ENCODE results near the gene NUTM1. TPM values are rescaled to one million over a fixed set of nuclear protein-coding genes. Genes with fewer than 3 reads are reported as not detected.

Gene NUTM1
- total RNA-seq, 1 donor from 2014 or later: not detected

DNA sequence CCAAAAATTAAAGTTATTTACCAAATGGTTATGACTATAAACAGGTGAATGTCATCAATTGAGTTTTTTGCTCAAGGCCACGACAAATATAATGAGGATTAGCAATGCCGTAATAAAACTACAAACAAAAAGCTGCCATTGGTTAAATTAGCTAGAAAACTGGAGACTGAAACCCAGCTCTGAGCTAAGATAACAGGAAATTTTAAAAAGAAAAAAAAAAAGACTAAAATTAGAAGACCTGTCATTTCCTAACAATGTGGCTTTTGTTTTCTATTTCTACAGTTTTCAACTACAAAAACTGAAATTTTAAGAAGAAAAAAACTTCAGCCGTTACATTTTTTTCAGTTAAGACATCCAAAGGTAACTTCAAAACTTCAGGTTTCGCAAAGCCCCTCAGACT is 15.2 kb upstream of the NUTM1 start:
- TF ChIP-seq, protein P1, sequence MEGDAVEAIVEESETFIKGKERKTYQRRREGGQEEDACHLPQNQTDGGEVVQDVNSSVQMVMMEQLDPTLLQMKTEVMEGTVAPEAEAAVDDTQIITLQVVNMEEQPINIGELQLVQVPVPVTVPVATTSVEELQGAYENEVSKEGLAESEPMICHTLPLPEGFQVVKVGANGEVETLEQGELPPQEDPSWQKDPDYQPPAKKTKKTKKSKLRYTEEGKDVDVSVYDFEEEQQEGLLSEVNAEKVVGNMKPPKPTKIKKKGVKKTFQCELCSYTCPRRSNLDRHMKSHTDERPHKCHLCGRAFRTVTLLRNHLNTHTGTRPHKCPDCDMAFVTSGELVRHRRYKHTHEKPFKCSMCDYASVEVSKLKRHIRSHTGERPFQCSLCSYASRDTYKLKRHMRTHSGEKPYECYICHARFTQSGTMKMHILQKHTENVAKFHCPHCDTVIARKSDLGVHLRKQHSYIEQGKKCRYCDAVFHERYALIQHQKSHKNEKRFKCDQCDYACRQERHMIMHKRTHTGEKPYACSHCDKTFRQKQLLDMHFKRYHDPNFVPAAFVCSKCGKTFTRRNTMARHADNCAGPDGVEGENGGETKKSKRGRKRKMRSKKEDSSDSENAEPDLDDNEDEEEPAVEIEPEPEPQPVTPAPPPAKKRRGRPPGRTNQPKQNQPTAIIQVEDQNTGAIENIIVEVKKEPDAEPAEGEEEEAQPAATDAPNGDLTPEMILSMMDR (IDR thresholded peaks at IDR 0.05; ENCODE audit: insufficient read depth, low read length, poor library complexity, severe bottlenecking): no peak
- DNase-seq (ENCODE audit: low read depth): no peak

DNA sequence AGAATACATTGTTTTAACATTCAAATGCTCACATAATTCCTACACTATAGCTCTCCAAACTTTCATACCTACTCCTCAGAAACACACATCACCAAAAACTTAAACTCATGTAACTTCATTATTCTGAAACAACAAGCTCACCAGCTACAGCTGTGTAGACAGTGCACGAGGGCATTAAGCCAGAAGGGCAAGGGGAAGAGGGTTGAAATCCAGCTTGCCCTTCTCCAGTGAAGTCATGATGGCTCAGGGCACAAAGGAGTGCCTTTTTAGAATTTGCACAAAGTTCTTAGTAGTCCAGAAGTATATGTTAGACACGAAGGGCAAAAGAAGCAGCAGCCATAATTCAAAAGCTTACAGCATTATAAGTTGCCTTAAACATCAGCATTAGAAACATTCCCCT is 14.1 kb upstream of the NUTM1 start:
- Histone ChIP-seq H3K4me3 (ENCODE audit: low read depth, low read length) (no peak overlapping the region), H3K27me3 (ENCODE audit: control insufficient read depth, insufficient read depth, low read length) (no peaks in the 10 kb centered on the region), H3K36me3 (ENCODE audit: control insufficient read depth, insufficient read depth, low read length) (no peaks in the 10 kb centered on the region)
- TF ChIP-seq, protein P1 (IDR thresholded peaks at IDR 0.05; ENCODE audit: insufficient read depth, low read length, poor library complexity, severe bottlenecking): no peak
- DNase-seq (ENCODE audit: low read depth): no peak

More for the DNA sequence above, 15.2 kb upstream of the NUTM1 start:
- no peak overlapping the region for H3K4me3 ChIP-seq (ENCODE audit: low read depth, low read length)
- H3K27me3 ChIP-seq (ENCODE audit: control insufficient read depth, insufficient read depth, low read length): no peaks in the 10 kb centered on the region
- no peaks in the 10 kb centered on the region for H3K36me3 ChIP-seq (ENCODE audit: control insufficient read depth, insufficient read depth, low read length)

DNA sequence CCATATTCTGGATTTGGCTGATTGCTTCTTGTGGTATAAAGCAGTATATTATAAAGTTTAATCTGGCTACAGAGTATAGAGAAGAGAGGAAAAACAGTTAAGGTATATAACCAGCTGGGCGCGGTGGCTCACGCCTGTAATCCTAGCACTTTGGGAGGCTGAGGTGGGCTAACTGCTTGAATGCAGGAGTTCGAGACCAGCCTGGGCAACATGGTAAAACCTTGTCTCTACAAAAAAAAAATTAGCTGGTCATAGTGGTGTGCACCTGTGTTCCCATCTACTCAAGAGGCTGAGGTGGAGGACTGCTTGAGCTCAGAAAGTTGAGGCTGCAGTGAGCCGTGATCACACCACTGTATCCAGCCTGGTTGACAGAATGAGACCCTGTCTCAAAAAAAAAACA is 12.8 kb upstream of the NUTM1 start:
- Histone ChIP-seq H3K36me3 (ENCODE audit: control insufficient read depth, insufficient read depth, low read length) (no peaks in the 10 kb centered on the region), H3K4me3 (ENCODE audit: low read depth, low read length) (no peak overlapping the region), H3K27me3 (ENCODE audit: control insufficient read depth, insufficient read depth, low read length) (no peaks in the 10 kb centered on the region)
- no peak for DNase-seq (ENCODE audit: low read depth)
- TF ChIP-seq, protein P1 (IDR thresholded peaks at IDR 0.05; ENCODE audit: insufficient read depth, low read length, poor library complexity, severe bottlenecking): no peak

DNA sequence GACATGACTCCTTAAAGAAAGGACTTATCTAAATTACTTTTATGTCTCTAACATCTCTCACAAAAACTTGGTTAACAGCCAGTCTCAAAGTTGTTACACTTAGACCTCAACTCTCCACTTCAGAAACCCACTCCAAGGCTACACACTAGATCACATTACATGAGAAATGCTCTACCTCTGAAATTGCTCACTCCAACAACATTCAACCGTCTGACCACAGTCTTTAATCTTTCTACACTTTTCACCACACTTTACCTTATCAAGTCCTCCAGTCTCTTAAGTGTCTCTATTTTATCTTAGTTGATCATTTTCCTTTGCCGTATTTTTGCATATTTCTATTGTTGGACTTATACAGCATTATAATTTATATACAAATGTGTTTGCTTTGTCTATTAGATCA is 11.3 kb upstream of the NUTM1 start:
- Histone ChIP-seq H3K27me3 (ENCODE audit: control insufficient read depth, insufficient read depth, low read length) (no peaks in the 10 kb centered on the region), H3K4me3 (ENCODE audit: low read depth, low read length) (no peak overlapping the region), H3K36me3 (ENCODE audit: control insufficient read depth, insufficient read depth, low read length) (no peaks in the 10 kb centered on the region)
- TF ChIP-seq, protein P1 (IDR thresholded peaks at IDR 0.05; ENCODE audit: insufficient read depth, low read length, poor library complexity, severe bottlenecking): no peak
- DNase-seq (ENCODE audit: low read depth): no peak

DNA sequence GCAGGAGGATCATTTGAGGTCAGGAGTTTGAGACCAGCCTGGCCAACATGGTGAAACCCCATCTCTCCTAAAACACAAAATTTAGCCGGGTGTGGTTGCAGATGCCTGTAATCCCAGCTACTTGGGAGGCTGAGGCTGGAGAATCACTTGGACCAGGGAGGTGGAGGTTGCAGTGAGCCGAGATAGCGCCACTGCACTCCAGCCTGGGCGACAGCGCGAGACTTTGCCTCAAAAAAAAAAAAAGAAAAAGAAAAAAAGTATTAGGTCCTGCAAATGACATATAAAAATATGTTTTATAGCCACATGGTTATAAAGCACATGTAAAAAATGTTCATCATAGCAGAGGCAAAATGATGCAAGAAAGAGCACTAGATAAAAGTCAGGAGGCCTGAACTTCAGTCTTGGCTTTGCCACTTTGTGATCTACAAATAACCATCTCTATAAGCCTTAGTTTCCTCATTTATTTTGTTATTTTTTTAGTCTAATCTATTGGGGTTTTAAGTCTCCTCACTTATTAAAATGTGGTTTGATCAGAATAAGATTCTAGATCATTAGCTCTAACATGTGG is 10.5 kb upstream of the NUTM1 start:
- H3K27me3 ChIP-seq (ENCODE audit: control insufficient read depth, insufficient read depth, low read length): no peaks in the 10 kb centered on the region
- H3K36me3 ChIP-seq (ENCODE audit: control insufficient read depth, insufficient read depth, low read length): no peaks in the 10 kb centered on the region
- DNase-seq (ENCODE audit: low read depth): no peak
- TF ChIP-seq, protein P1 (IDR thresholded peaks at IDR 0.05; ENCODE audit: insufficient read depth, low read length, poor library complexity, severe bottlenecking): no peak
- H3K4me3 ChIP-seq (ENCODE audit: low read depth, low read length): no peak overlapping the region

DNA sequence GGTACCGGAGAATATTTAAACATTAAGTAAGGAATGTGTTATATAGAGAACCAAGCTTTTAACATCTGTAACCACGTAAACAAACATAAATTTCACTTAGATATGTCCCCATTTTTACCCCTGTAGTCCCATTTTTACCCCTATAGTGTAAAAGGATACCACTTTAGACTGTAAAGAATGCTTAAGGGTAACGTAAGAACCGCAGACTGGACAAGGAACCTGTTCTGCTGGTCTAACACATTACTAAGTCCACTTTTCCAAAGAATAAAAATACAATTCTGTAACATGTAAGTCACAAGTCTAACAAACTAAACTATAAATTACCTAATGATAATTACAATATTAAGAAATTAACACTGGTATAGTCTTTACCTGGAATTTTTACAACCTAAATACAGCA is 8.4 kb upstream of the NUTM1 start:
- H3K4me3 ChIP-seq (ENCODE audit: low read depth, low read length): no peak overlapping the region
- DNase-seq (ENCODE audit: low read depth): no peak
- no peaks in the 10 kb centered on the region for H3K36me3 ChIP-seq (ENCODE audit: control insufficient read depth, insufficient read depth, low read length)
- TF ChIP-seq, protein P1 (IDR thresholded peaks at IDR 0.05; ENCODE audit: insufficient read depth, low read length, poor library complexity, severe bottlenecking): no peak
- H3K27me3 ChIP-seq (ENCODE audit: control insufficient read depth, insufficient read depth, low read length): no peaks in the 10 kb centered on the region
